Gastroesophageal sphincter (tissue), 4 donors: ENCODE measurements around the gene APPL2. TPM values are rescaled to one million over a fixed set of nuclear protein-coding genes. Genes with fewer than 3 reads are reported as not detected.
A peak's percentile ranks its signal among the peaks of the same experiment; 100 is the strongest.

Experiments used
- ATAC-seq: fragments of 150-250 bp; one replicate; pipeline ENCODE4 v1.9.1; 2016; ENCODE audit warnings: mild to moderate bottlenecking, moderate library complexity
- H3K27ac ChIP-seq, 4 donors: fragments of 200-600 bp; sonication (generic) in 3 of 4; 1 replicate in 3 of 4; 2 replicates in 1 of 4; pipeline ENCODE4 v1.5.1; 2016 to 2019
- H3K27me3 ChIP-seq: fragments of 200-600 bp; sonication (generic); one replicate; pipeline ENCODE4 v1.5.1; 2019
- H3K36me3 ChIP-seq, 2 donors: fragments of 200-600 bp; sonication (generic); one replicate each; pipeline ENCODE4 v1.5.1; 2019; ENCODE audit warnings: control low read depth in 1 of 2
- H3K4me1 ChIP-seq, 3 donors: fragments of 200-600 bp; sonication (generic); 1 replicate in 2 of 3; 2 replicates in 1 of 3; pipeline ENCODE4 v1.5.1; 2016 to 2019; ENCODE audit warnings: control low read depth in 2 of 3
- H3K4me3 ChIP-seq, 2 donors: fragments of 200-600 bp; sonication (generic); one replicate each; pipeline ENCODE4 v1.5.1; 2019; ENCODE audit warnings: mild to moderate bottlenecking in 1 of 2, moderate library complexity in 1 of 2
- H3K9me3 ChIP-seq, 3 donors: fragments of 200-600 bp; sonication (generic); one replicate each; pipeline ENCODE4 v1.5.1; 2017 to 2019; ENCODE audit warnings: control low read depth in 2 of 3
- CTCF ChIP-seq, 4 experiments: fragments of 200-600 bp in 2 of 4; fragments of 450-650 bp in 2 of 4; sonication (generic) in 1 of 4; IDR thresholded peaks; one replicate each; pipeline ENCODE4 v1.5.1; 2017 to 2019; ENCODE audit warnings: antibody characterized with exemption in 4 of 4, mild to moderate bottlenecking in 2 of 4, moderate library complexity in 2 of 4
- EP300 ChIP-seq: sonication (generic); formaldehyde crosslinking; IDR thresholded peaks from one replicate; pipeline ENCODE4 v1.6.1; 2017; ENCODE audit warnings: antibody characterized with exemption, mild to moderate bottlenecking
- POLR2A ChIP-seq, 2 donors: fragments of 450-650 bp; IDR thresholded peaks; one replicate each; pipeline ENCODE4 v1.6.1; 2017; ENCODE audit warnings: antibody characterized with exemption in 2 of 2, mild to moderate bottlenecking in 2 of 2, moderate library complexity in 1 of 2
- POLR2AphosphoS5 ChIP-seq: sonication (generic); formaldehyde crosslinking; IDR thresholded peaks from one replicate; pipeline ENCODE4 v1.6.1; 2017; ENCODE audit warnings: antibody characterized with exemption
- WGBS, 2 donors: methylation state at CpG; one replicate each; pipeline ENCODE4 v1.1.5; 2018; ENCODE audit warnings: low coverage in 1 of 2; 5-methylcytosine and 5-hydroxymethylcytosine counted together
- total RNA-seq, 4 donors: library from RNA; depleted of rRNA; stranded (reverse); fragments of >200 nt; gene quantifications; one replicate each; pipeline ENCODE4 v1.1.0, GENCODE V29; 2016

Gene APPL2, protein sequence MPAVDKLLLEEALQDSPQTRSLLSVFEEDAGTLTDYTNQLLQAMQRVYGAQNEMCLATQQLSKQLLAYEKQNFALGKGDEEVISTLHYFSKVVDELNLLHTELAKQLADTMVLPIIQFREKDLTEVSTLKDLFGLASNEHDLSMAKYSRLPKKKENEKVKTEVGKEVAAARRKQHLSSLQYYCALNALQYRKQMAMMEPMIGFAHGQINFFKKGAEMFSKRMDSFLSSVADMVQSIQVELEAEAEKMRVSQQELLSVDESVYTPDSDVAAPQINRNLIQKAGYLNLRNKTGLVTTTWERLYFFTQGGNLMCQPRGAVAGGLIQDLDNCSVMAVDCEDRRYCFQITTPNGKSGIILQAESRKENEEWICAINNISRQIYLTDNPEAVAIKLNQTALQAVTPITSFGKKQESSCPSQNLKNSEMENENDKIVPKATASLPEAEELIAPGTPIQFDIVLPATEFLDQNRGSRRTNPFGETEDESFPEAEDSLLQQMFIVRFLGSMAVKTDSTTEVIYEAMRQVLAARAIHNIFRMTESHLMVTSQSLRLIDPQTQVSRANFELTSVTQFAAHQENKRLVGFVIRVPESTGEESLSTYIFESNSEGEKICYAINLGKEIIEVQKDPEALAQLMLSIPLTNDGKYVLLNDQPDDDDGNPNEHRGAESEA
- total RNA-seq = 10 to 100 TPM; 17.0 to 32.4 (median 23.4) TPM

- Histone ChIP-seq H3K36me3 (peaks cover 0 to 6% of the 10 kb centered on the region in 2 donors), H3K27ac (peak within 1 kb of the TSS; percentile 76 to 97 (median 92)), H3K4me1 (peaks cover 0 to 44% (median 8%) of the 10 kb centered on the region in 3 donors), H3K4me3 (peak within 1 kb of the TSS; percentile 68 to 97), H3K9me3 (no peaks in the 10 kb centered on the region), H3K27me3 (no peaks in the 10 kb centered on the region)
- peak; percentile 97 for ATAC-seq
- whole genome bisulfite sequencing, 2 donors = 0% methylated on average over 1 of the region's 80 CpGs; no CpG with 5 or more reads in 1 of the 2 donors
- TF ChIP-seq POLR2A (IDR thresholded peaks at IDR 0.05) = peak; percentile 76 to 84
- no peak for TF ChIP-seq EP300
- TF ChIP-seq CTCF (IDR thresholded peaks at IDR 0.05) = peak in 3 of 4 experiments; percentile 34 to 55 (median 53)
- peak; percentile 86 for TF ChIP-seq POLR2AphosphoS5
These were observed at the start of gene APPL2 for GRCh38 chr12:105235732-105236476. Gene APPL2, minus strand, starts transcription at chr12:105236174. Its CDS starts 162 bp downstream, at chr12:105236012.

- H3K9me3 ChIP-seq = no peaks in the 10 kb centered on the region
- H3K27ac ChIP-seq = no peak overlapping the region
- no peak for ATAC-seq
- no peaks in the 10 kb centered on the region for H3K36me3 ChIP-seq
- 57 to 94% methylated on average over 1 of the region's 1 CpG for WGBS, 2 donors
- TF ChIP-seq CTCF (IDR thresholded peaks at IDR 0.05) (no peak), EP300 (no peak), POLR2AphosphoS5 (no peak), POLR2A (IDR thresholded peaks at IDR 0.05) (no peak)
- no peaks in the 10 kb centered on the region for H3K4me1 ChIP-seq
- peaks cover 36% of the 10 kb centered on the region for H3K27me3 ChIP-seq
- no peak overlapping the region for H3K4me3 ChIP-seq
These were observed 49.4 kb upstream of the APPL2 start for GRCh38 chr12:105285378-105285777.

- H3K4me1 ChIP-seq = no peaks in the 10 kb centered on the region
These were observed 45.7 kb upstream of the APPL2 start for GRCh38 chr12:105281694-105282049.

GRCh38 chr12:105280966-105281693 lies 45.2 kb upstream of the APPL2 start:
- TF ChIP-seq POLR2AphosphoS5 (no peak), CTCF (IDR thresholded peaks at IDR 0.05) (no peak), EP300 (no peak), POLR2A (IDR thresholded peaks at IDR 0.05) (no peak)
- Histone ChIP-seq H3K36me3 (no peaks in the 10 kb centered on the region), H3K4me3 (no peak overlapping the region), H3K4me1 (no peaks in the 10 kb centered on the region), H3K27me3 (peaks cover 19% of the 10 kb centered on the region), H3K27ac (no peak overlapping the region), H3K9me3 (no peaks in the 10 kb centered on the region)
- ATAC-seq = no peak
- 73 to 78% methylated on average over 5 to 6 of the region's 6 CpGs for WGBS, 2 donors

More at GRCh38 chr12:105281694-105282049, 45.7 kb upstream of the APPL2 start:
- Histone ChIP-seq H3K36me3 (no peaks in the 10 kb centered on the region), H3K9me3 (no peaks in the 10 kb centered on the region), H3K27me3 (peaks cover 20% of the 10 kb centered on the region), H3K27ac (no peak overlapping the region), H3K4me3 (no peak overlapping the region)
- no peak for ATAC-seq
- WGBS, 2 donors = 83 to 100% methylated on average over 1 of the region's 1 CpG
- TF ChIP-seq EP300 = no peak
- TF ChIP-seq CTCF (IDR thresholded peaks at IDR 0.05) = no peak
- no peak for TF ChIP-seq POLR2A (IDR thresholded peaks at IDR 0.05)
